Measurements from ENCODE around the gene SMAD7. TPM values are rescaled to one million over a fixed set of nuclear protein-coding genes. Genes with fewer than 3 reads are reported as not detected.

Gene SMAD7
- total and polyA plus RNA-seq, 10 of the 15 experiments (the other 5 are each of a cell fraction or from before 2014, with no cell fraction given), result 1.3 to 22.5 (median 8.0) TPM

DNA sequence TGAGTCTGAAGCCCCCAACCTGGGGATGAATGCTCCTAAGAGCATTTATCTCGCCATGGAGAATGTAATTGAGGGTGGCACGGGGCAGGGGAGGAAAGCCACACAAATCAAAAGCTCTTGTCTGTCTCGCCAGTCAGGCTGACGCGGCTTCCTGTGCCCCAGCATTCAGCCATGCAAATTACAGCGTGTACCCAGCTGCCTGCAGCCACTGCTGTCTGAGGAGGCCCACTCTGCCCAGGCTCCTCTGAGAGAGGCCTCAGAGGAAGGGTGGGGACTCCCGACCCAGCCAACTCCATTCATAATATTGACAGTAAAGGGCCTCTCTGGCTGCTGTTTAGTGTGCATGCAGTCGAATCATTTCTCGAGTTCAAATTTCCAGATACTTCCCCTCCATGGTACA, 22.0 kb downstream of the SMAD7 start (continued):
- TF ChIP-seq RAD21 (IDR thresholded peaks at IDR 0.05; ENCODE audit: insufficient read depth, low read depth, low read length) (no peak), HCFC1 (IDR thresholded peaks at IDR 0.05; ENCODE audit: low read length) (no peak), HDAC6 (IDR thresholded peaks at IDR 0.05; ENCODE audit: unreplicated experiment) (no peak), PAX8 (IDR thresholded peaks at IDR 0.05) (no peak), RAD51 (IDR thresholded peaks at IDR 0.05) (no peak), TCF3 (IDR thresholded peaks at IDR 0.05; ENCODE audit: borderline replicate concordance, insufficient read depth, low read depth, low read length) (peak; percentile 56; the same call in 1 of the 2 replicates), IKZF2 (IDR thresholded peaks at IDR 0.05) (no peak), PAX5 (IDR thresholded peaks at IDR 0.05; ENCODE audit: borderline replicate concordance, low read depth, low read length) (no peak), STAT3 (IDR thresholded peaks at IDR 0.05; ENCODE audit: low read depth, low read length) (no peak), CHD1 (IDR thresholded peaks at IDR 0.05; ENCODE audit: low read depth, low read length) (no peak), CHD2 (IDR thresholded peaks at IDR 0.05; ENCODE audit: borderline replicate concordance, low read depth, low read length) (no peak), ASH2L (IDR thresholded peaks at IDR 0.05; ENCODE audit: borderline replicate concordance, low read depth) (no peak), FOS (IDR thresholded peaks at IDR 0.05; ENCODE audit: borderline replicate concordance, extremely low read depth, insufficient read length) (no peak), CEBPB (IDR thresholded peaks at IDR 0.05; ENCODE audit: borderline replicate concordance in 1 of 2, low read depth in 2 of 2, low read length in 2 of 2) (no peak), BMI1 (IDR thresholded peaks at IDR 0.05; ENCODE audit: borderline replicate concordance) (no peak)
- TF ChIP-seq, protein P1, sequence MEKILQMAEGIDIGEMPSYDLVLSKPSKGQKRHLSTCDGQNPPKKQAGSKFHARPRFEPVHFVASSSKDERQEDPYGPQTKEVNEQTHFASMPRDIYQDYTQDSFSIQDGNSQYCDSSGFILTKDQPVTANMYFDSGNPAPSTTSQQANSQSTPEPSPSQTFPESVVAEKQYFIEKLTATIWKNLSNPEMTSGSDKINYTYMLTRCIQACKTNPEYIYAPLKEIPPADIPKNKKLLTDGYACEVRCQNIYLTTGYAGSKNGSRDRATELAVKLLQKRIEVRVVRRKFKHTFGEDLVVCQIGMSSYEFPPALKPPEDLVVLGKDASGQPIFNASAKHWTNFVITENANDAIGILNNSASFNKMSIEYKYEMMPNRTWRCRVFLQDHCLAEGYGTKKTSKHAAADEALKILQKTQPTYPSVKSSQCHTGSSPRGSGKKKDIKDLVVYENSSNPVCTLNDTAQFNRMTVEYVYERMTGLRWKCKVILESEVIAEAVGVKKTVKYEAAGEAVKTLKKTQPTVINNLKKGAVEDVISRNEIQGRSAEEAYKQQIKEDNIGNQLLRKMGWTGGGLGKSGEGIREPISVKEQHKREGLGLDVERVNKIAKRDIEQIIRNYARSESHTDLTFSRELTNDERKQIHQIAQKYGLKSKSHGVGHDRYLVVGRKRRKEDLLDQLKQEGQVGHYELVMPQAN (conservative IDR thresholded peaks at IDR 0.05), result no peak
- TF ChIP-seq, protein P2, sequence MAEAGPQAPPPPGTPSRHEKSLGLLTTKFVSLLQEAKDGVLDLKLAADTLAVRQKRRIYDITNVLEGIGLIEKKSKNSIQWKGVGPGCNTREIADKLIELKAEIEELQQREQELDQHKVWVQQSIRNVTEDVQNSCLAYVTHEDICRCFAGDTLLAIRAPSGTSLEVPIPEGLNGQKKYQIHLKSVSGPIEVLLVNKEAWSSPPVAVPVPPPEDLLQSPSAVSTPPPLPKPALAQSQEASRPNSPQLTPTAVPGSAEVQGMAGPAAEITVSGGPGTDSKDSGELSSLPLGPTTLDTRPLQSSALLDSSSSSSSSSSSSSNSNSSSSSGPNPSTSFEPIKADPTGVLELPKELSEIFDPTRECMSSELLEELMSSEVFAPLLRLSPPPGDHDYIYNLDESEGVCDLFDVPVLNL (IDR thresholded peaks at IDR 0.05; ENCODE audit: low read depth, low read length), result no peak
- TF ChIP-seq, protein P3, sequence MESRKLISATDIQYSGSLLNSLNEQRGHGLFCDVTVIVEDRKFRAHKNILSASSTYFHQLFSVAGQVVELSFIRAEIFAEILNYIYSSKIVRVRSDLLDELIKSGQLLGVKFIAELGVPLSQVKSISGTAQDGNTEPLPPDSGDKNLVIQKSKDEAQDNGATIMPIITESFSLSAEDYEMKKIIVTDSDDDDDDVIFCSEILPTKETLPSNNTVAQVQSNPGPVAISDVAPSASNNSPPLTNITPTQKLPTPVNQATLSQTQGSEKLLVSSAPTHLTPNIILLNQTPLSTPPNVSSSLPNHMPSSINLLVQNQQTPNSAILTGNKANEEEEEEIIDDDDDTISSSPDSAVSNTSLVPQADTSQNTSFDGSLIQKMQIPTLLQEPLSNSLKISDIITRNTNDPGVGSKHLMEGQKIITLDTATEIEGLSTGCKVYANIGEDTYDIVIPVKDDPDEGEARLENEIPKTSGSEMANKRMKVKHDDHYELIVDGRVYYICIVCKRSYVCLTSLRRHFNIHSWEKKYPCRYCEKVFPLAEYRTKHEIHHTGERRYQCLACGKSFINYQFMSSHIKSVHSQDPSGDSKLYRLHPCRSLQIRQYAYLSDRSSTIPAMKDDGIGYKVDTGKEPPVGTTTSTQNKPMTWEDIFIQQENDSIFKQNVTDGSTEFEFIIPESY (IDR thresholded peaks at IDR 0.05), result no peak
- TF ChIP-seq, protein P4, sequence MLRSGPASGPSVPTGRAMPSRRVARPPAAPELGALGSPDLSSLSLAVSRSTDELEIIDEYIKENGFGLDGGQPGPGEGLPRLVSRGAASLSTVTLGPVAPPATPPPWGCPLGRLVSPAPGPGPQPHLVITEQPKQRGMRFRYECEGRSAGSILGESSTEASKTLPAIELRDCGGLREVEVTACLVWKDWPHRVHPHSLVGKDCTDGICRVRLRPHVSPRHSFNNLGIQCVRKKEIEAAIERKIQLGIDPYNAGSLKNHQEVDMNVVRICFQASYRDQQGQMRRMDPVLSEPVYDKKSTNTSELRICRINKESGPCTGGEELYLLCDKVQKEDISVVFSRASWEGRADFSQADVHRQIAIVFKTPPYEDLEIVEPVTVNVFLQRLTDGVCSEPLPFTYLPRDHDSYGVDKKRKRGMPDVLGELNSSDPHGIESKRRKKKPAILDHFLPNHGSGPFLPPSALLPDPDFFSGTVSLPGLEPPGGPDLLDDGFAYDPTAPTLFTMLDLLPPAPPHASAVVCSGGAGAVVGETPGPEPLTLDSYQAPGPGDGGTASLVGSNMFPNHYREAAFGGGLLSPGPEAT (IDR thresholded peaks at IDR 0.05; ENCODE audit: low read depth), result no peak; the same call in 1 of the 2 replicates
- TF ChIP-seq, protein P5, sequence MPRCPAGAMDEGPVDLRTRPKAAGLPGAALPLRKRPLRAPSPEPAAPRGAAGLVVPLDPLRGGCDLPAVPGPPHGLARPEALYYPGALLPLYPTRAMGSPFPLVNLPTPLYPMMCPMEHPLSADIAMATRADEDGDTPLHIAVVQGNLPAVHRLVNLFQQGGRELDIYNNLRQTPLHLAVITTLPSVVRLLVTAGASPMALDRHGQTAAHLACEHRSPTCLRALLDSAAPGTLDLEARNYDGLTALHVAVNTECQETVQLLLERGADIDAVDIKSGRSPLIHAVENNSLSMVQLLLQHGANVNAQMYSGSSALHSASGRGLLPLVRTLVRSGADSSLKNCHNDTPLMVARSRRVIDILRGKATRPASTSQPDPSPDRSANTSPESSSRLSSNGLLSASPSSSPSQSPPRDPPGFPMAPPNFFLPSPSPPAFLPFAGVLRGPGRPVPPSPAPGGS (IDR thresholded peaks at IDR 0.05; ENCODE audit: borderline replicate concordance, insufficient read depth, low read depth, low read length, poor library complexity, severe bottlenecking), result no peak
